Measurements from ENCODE around the gene DNAH11.
A peak's percentile ranks its signal among the peaks of the same experiment; 100 is the strongest.
"Not testable (repeated sequence)": the region's sequence is repeated elsewhere in the genome, so short reads cannot be mapped to it uniquely, and the experiment has no call there.

Gene DNAH11

GRCh38 chr7:21542891-21543527 lies at the start of gene DNAH11:
Gene DNAH11 (plus strand): TSS chr7:21543039. CDS start chr7:21543246, 207 bp downstream.
- DNase-seq, result peak; percentile 39

- DNase-seq, result no peak
Observed at GRCh38 chr7:21495731-21496130, 47.1 kb upstream of the DNAH11 start.

- DNase-seq, result no peak
Observed at GRCh38 chr7:21497072-21497471, 45.8 kb upstream of the DNAH11 start.

- no peak for DNase-seq
Observed at GRCh38 chr7:21500117-21500832, 42.6 kb upstream of the DNAH11 start.

GRCh38 chr7:21504021-21504420 lies 38.8 kb upstream of the DNAH11 start:
- DNase-seq, result no peak

- no peak for DNase-seq
Observed at GRCh38 chr7:21507627-21508343, 35.1 kb upstream of the DNAH11 start.

GRCh38 chr7:21508538-21508937 lies 34.3 kb upstream of the DNAH11 start:
- no peak for DNase-seq

- DNase-seq, result no peak
Observed at GRCh38 chr7:21514062-21514461, 28.8 kb upstream of the DNAH11 start.

- no peak for DNase-seq
Observed at GRCh38 chr7:21524680-21525079, 18.2 kb upstream of the DNAH11 start.

- DNase-seq, result no peak
Observed at GRCh38 chr7:21526007-21526406, 16.8 kb upstream of the DNAH11 start.

GRCh38 chr7:21526448-21526847 lies 16.4 kb upstream of the DNAH11 start:
- DNase-seq, result no peak

GRCh38 chr7:21532485-21532884 lies 10.4 kb upstream of the DNAH11 start:
- DNase-seq, result not testable (repeated sequence)

GRCh38 chr7:21533646-21534045 lies 9.2 kb upstream of the DNAH11 start:
- not testable (repeated sequence) for DNase-seq

- DNase-seq, result not testable (repeated sequence)
Observed at GRCh38 chr7:21536445-21537118, 6.3 kb upstream of the DNAH11 start.

GRCh38 chr7:21538936-21539495 lies 3.8 kb upstream of the DNAH11 start:
- DNase-seq, result no peak

GRCh38 chr7:21543528-21544302 lies 876 bp downstream of the DNAH11 start:
- peak; percentile 18 for DNase-seq

GRCh38 chr7:21544303-21544656 lies 1.4 kb downstream of the DNAH11 start:
- DNase-seq, result no peak

GRCh38 chr7:21544715-21545114 lies 1.9 kb downstream of the DNAH11 start:
- DNase-seq, result peak; percentile 3

- no peak for DNase-seq
Observed at GRCh38 chr7:21547501-21547900, 4.7 kb downstream of the DNAH11 start.

GRCh38 chr7:21548491-21548890 lies 5.7 kb downstream of the DNAH11 start:
- DNase-seq, result no peak

GRCh38 chr7:21550076-21550475 lies 7.2 kb downstream of the DNAH11 start:
- no peak for DNase-seq

- no peak for DNase-seq
Observed at GRCh38 chr7:21550821-21551531, 8.1 kb downstream of the DNAH11 start.

All from NCI-H2227 treated with DMSO at 0.1 percent for 48 hours (cell line).